MM.1S (cell line): ENCODE results near the gene CHPF2.

Experiments
- CTCF ChIP-seq: fragments of 300-600 bp; sonication (generic); IDR thresholded peaks from 2 replicates; pipeline ENCODE4 v1.5.1; 2016; ENCODE audit warnings: antibody characterized with exemption, low read length, mixed read lengths
- EZH2 ChIP-seq: fragments of 300-600 bp; sonication (generic); optimal IDR thresholded peaks from 2 replicates; pipeline ENCODE3; 2017; ENCODE audit warnings: low read depth, mild to moderate bottlenecking, antibody characterized with exemption, low read length, mixed read lengths

DNA sequence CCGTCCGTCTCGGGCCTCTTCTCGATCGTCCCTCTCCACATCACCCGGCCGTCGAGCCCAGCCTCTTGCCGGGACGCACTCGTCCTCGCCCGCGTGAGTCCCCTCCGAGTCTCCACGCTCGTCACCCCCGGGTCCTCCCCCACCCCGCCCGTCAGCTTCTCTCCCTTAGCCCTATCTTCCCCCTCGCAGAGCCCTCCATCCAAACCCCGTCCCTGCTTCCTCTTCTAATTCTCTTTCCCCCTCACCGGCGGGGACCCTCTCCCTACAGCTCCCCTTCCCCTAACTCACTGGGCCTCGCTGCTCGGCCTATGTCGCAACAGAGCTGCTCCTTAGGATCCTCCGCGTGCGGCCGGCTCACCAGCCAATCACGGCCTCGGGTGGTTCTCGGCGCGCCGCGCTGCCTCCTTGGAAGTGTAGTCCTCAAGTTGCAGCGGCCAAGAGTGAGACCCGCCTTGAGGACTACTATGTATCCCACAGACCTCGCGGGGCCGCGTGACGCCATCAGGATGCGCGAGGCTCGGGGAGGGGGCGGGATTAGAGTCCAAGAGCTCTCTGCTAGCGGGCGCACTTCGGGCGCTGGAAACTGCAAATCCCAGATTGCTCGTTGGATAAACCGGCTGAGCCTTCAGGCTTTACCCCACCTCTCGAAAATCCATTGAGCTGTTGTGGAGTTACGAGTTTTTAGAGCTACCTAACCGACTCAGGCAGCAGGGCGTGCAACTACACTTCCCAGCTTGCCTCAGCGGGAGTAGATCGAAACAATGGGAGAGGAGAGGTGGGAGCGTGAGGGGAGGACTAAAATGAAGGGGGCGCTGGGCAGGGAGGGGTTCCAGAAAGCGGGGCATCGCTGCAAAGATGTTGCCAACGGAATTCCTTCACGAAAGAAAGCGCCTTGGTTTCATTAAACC lies 5.2 kb upstream of the CHPF2 start, which contains the start of gene ABCF2:
- no peak for TF ChIP-seq CTCF
- no peak for TF ChIP-seq EZH2
